Measurements from ENCODE around the gene IL17RC. TPM values are rescaled to one million over a fixed set of nuclear protein-coding genes. Genes with fewer than 3 reads are reported as not detected.
A peak's percentile ranks its signal among the peaks of the same experiment; 100 is the strongest.

Gene IL17RC
- total RNA-seq, 1 experiment from 2014 or later: 17.6 TPM

- no peak for TF ChIP-seq ZNF274 (IDR thresholded peaks at IDR 0.05; ENCODE audit: low read depth, low read length)
- no peak for TF ChIP-seq SP1 (IDR thresholded peaks at IDR 0.05; ENCODE audit: low read depth)
- no peak for TF ChIP-seq ATF3 (IDR thresholded peaks at IDR 0.05)
- TF ChIP-seq SRF (IDR thresholded peaks at IDR 0.05; ENCODE audit: low read depth): no peak
- TF ChIP-seq EZH2 (IDR thresholded peaks at IDR 0.05): no peak
- TF ChIP-seq EGR1 (IDR thresholded peaks at IDR 0.05; ENCODE audit: low read depth): no peak
- no peak for TF ChIP-seq TCF7L2 (IDR thresholded peaks at IDR 0.05; ENCODE audit: borderline replicate concordance, extremely low read depth, insufficient read depth, insufficient read length)
- no peak for TF ChIP-seq MAX (IDR thresholded peaks at IDR 0.05)
- TF ChIP-seq ZFX (IDR thresholded peaks at IDR 0.05): no peak
- no peak for TF ChIP-seq POLR2A (IDR thresholded peaks at IDR 0.05; ENCODE audit: borderline replicate concordance, extremely low read depth, insufficient read depth, insufficient read length)
- TF ChIP-seq RAD21 (IDR thresholded peaks at IDR 0.05; ENCODE audit: low read depth): no peak
- no peak for TF ChIP-seq JUND (IDR thresholded peaks at IDR 0.05)
- TF ChIP-seq EZH2phosphoT487 (IDR thresholded peaks at IDR 0.05; ENCODE audit: borderline replicate concordance): no peak
- no peak for TF ChIP-seq FOSL1 (IDR thresholded peaks at IDR 0.05; ENCODE audit: low read depth)
- ChIA-PET RAD21 (ENCODE audit: low non-redundant PET in 1 of 2, low total read pairs in 2 of 2, uncharacterized antibody in 2 of 2, unreplicated experiment in 2 of 2) (no interaction called here), CTCF (interaction anchor here (2.1 kb wide), 1 partner anchor 45 kb away, joined by 9 read pairs; no protein-coding TSS in a partner anchor), POLR2A (interaction anchor here (1.1 to 2.0 kb wide), 3 partner anchors 11 to 45 kb away, joined by 3 to 6 read pairs (median 6); partner anchors contain the start of gene JAGN1)
- BruUV-seq (replicated peaks): no TSS peak
- Histone ChIP-seq H3K79me2 (ENCODE audit: insufficient read depth, low read length) (no peaks in the 10 kb centered on the region), H2AFZ (ENCODE audit: low read depth, low read length, poor library complexity, severe bottlenecking) (no peak overlapping the region), H3K9me2 (ENCODE audit: insufficient read depth) (no peaks in the 10 kb centered on the region), H3K9me3 (ENCODE audit: control insufficient read depth in 1 of 2, insufficient read depth in 1 of 2, low read depth in 1 of 2, low read length in 2 of 2) (no peaks in the 10 kb centered on the region), H3K27ac (ENCODE audit: low read depth, low read length) (peak overlapping the region; percentile 71; the same call in 1 of the 2 replicates), H3K9ac (ENCODE audit: low read length) (0 out of 2 replicates have a peak overlapping the region, but pooled peaks have one; percentile 65), H3K4me2 (ENCODE audit: low read length) (peak overlapping the region; percentile 93), H3K36me3 (ENCODE audit: control insufficient read depth in 1 of 2, insufficient read depth in 2 of 2, low read length in 2 of 2) (peaks cover 0 to 3% of the 10 kb centered on the region in 2 experiments; a peak in 1 of 4 replicates), H4K20me1 (ENCODE audit: insufficient read depth) (no peaks in the 10 kb centered on the region), H3K4me1 (ENCODE audit: control insufficient read depth in 1 of 2, insufficient read depth in 2 of 2, low read length in 2 of 2) (peaks cover 17 to 35% of the 10 kb centered on the region in 2 experiments; a peak in 3 of 4 replicates), H3K4me3 (replicated peaks in 1 of 2; ENCODE audit: low read depth in 1 of 2, low read length in 2 of 2) (no peak overlapping the region), H3K27me3 (ENCODE audit: insufficient read depth, low read length) (no peaks in the 10 kb centered on the region)
- no peak; the same call in 1 of the 2 replicates for ATAC-seq
- no peak for DNase-seq (ENCODE audit: low read depth, low spot score)
- intact Hi-C loops (cut with micrococcal nuclease): no loop called here
These were observed 14.9 kb upstream of the IL17RC start for GRCh38 chr3:9901967-9902366.
